ENCODE data around the gene SUPT5H. TPM values are rescaled to one million over a fixed set of nuclear protein-coding genes. Genes with fewer than 3 reads are reported as not detected.

SUPT5H gene
- total and polyA plus RNA-seq, 8 donors: 61.7 to 127 (median 109) TPM

- WGBS, 5 donors: 81 to 85% (median 81%) methylated on average over 9 of the region's 9 CpGs
- peaks cover 29 to 38% (median 33%) of the 10 kb centered on the region in 4 donors for H3K4me1 ChIP-seq
- intact Hi-C loops (cut with DNase I; ENCODE audit: low total_unique reads): no loop called here
These were observed 7.0 kb upstream of the SUPT5H start for GRCh38 chr19:39438270-39438934.

GRCh38 chr19:39444598-39445195 lies 685 bp upstream of the SUPT5H start:
- H3K27me3 ChIP-seq: no peaks in the 10 kb centered on the region
- WGBS, 5 donors: 3 to 5% (median 4%) methylated on average over 17 of the region's 17 CpGs
- H3K27ac ChIP-seq: peak overlapping the region; percentile 78 to 96 (median 94)
- intact Hi-C loops (cut with DNase I; ENCODE audit: low total_unique reads): no loop called here
- H3K4me1 ChIP-seq: peaks cover 24 to 58% (median 45%) of the 10 kb centered on the region in 4 donors
- H3K36me3 ChIP-seq: peaks cover 0 to 18% (median 9%) of the 10 kb centered on the region in 4 donors
- H3K4me3 ChIP-seq: peak overlapping the region; percentile 68 to 97 (median 86)
- peak in 1 of 2 donors; percentile 57 for DNase-seq
- no peak for TF ChIP-seq CTCF (IDR thresholded peaks at IDR 0.05)
- no peak for TF ChIP-seq POLR2AphosphoS5 (IDR thresholded peaks at IDR 0.05)
- no peak for TF ChIP-seq POLR2A (IDR thresholded peaks at IDR 0.05)
- TF ChIP-seq EP300 (IDR thresholded peaks at IDR 0.05): no peak
- H3K9me3 ChIP-seq: no peaks in the 10 kb centered on the region

More at GRCh38 chr19:39438270-39438934, 7.0 kb upstream of the SUPT5H start:
- H3K27me3 ChIP-seq: no peaks in the 10 kb centered on the region
- H3K27ac ChIP-seq: no peak overlapping the region
- no peak for DNase-seq
- H3K9me3 ChIP-seq: no peaks in the 10 kb centered on the region
- peaks cover 12 to 16% (median 13%) of the 10 kb centered on the region in 4 donors for H3K36me3 ChIP-seq
- TF ChIP-seq POLR2A (IDR thresholded peaks at IDR 0.05) (no peak), EP300 (IDR thresholded peaks at IDR 0.05) (no peak), POLR2AphosphoS5 (IDR thresholded peaks at IDR 0.05) (no peak), CTCF (IDR thresholded peaks at IDR 0.05) (no peak)
- no peak overlapping the region for H3K4me3 ChIP-seq

GRCh38 chr19:39446365-39447084 lies 1.1 kb downstream of the SUPT5H start:
- Histone ChIP-seq H3K27me3 (no peaks in the 10 kb centered on the region), H3K9me3 (no peaks in the 10 kb centered on the region), H3K36me3 (peaks cover 0 to 23% (median 13%) of the 10 kb centered on the region in 4 donors), H3K27ac (peak overlapping the region in 4 of 5 donors; percentile 88 to 96 (median 95)), H3K4me3 (peak overlapping the region; percentile 68 to 97 (median 86)), H3K4me1 (peaks cover 20 to 67% (median 47%) of the 10 kb centered on the region in 4 donors)
- DNase-seq: no peak
- 75 to 83% (median 80%) methylated on average over 16 of the region's 16 CpGs for WGBS, 5 donors
- intact Hi-C loops (cut with DNase I; ENCODE audit: low total_unique reads): no loop called here
- TF ChIP-seq POLR2A (IDR thresholded peaks at IDR 0.05) (no peak), EP300 (IDR thresholded peaks at IDR 0.05) (no peak), POLR2AphosphoS5 (IDR thresholded peaks at IDR 0.05) (no peak), CTCF (IDR thresholded peaks at IDR 0.05) (no peak)

- 66 to 77% (median 75%) methylated on average over 3 of the region's 3 CpGs for WGBS, 5 donors
- Histone ChIP-seq H3K9me3 (no peaks in the 10 kb centered on the region), H3K4me1 (peaks cover 20 to 77% (median 47%) of the 10 kb centered on the region in 4 donors), H3K36me3 (peaks cover 6 to 37% (median 29%) of the 10 kb centered on the region in 4 donors), H3K27me3 (no peaks in the 10 kb centered on the region), H3K4me3 (peak overlapping the region in 1 of 4 donors; percentile 87), H3K27ac (no peak overlapping the region)
- DNase-seq: no peak
- no peak for TF ChIP-seq POLR2AphosphoS5 (IDR thresholded peaks at IDR 0.05)
- TF ChIP-seq POLR2A (IDR thresholded peaks at IDR 0.05): no peak
- intact Hi-C loops (cut with DNase I; ENCODE audit: low total_unique reads): no loop called here
These were observed 2.9 kb downstream of the SUPT5H start for GRCh38 chr19:39448271-39448670.
